NT2/D1 (cell line): ENCODE results near the gene ANKZF1.
"Not testable (repeated sequence)": the region's sequence is repeated elsewhere in the genome, so short reads cannot be mapped to it uniquely, and the experiment has no call there.

ENCODE experiments used
- DNase-seq: peaks from one replicate; pipeline ENCODE4 v3.0.0-alpha.2; 2011; ENCODE audit warnings: low read depth, low spot score
- H3K27me3 ChIP-seq: 2 replicates; pipeline ENCODE4 v1.6.0; 2011; ENCODE audit warnings: mild to moderate bottlenecking; ENCODE audit not compliant: insufficient read length, insufficient read depth
- H3K36me3 ChIP-seq: 2 replicates; pipeline ENCODE4 v1.6.1; 2011; ENCODE audit warnings: mild to moderate bottlenecking, low read length, mixed read lengths; ENCODE audit not compliant: insufficient read depth, insufficient read length
- H3K4me1 ChIP-seq: 2 replicates; pipeline ENCODE4 v1.5.1; 2011; ENCODE audit not compliant: insufficient read depth, insufficient read length
- H3K4me3 ChIP-seq: 2 replicates; pipeline ENCODE4 v1.5.1; 2011; ENCODE audit warnings: low read depth; ENCODE audit not compliant: insufficient read length
- H3K9ac ChIP-seq: 2 replicates; pipeline ENCODE4 v1.6.0; 2011; ENCODE audit warnings: low read depth; ENCODE audit not compliant: insufficient read length
- H3K9me3 ChIP-seq: 2 replicates; pipeline ENCODE4 v1.5.1; 2011; ENCODE audit warnings: mild to moderate bottlenecking, low read length; ENCODE audit not compliant: insufficient read depth
- SUZ12 ChIP-seq: IDR thresholded peaks from 2 replicates; pipeline ENCODE4 v1.6.1; 2011; ENCODE audit not compliant: insufficient read length, insufficient read depth; ENCODE audit errors: extremely low read depth
- YY1 ChIP-seq: IDR thresholded peaks from 2 replicates; pipeline ENCODE4 v1.6.1; 2011; ENCODE audit not compliant: insufficient read length, insufficient read depth
- ZNF274 ChIP-seq: IDR thresholded peaks from 2 replicates; pipeline ENCODE4 v1.6.1; 2011; ENCODE audit warnings: mild to moderate bottlenecking, low read depth, low read length

Gene ANKZF1

GRCh38 chr2:219186754-219187456 is 42.7 kb upstream of the ANKZF1 start:
- Histone ChIP-seq H3K4me3 (no peak overlapping the region), H3K4me1 (no peaks in the 10 kb centered on the region), H3K9ac (no peak overlapping the region), H3K27me3 (no peaks in the 10 kb centered on the region), H3K9me3 (no peaks in the 10 kb centered on the region), H3K36me3 (peaks cover 26% of the 10 kb centered on the region)
- TF ChIP-seq YY1 (no peak), SUZ12 (no peak)
- DNase-seq, result no peak

GRCh38 chr2:219197388-219197787 is 32.2 kb upstream of the ANKZF1 start:
- H3K36me3 ChIP-seq, result no peaks in the 10 kb centered on the region
- peaks cover 6% of the 10 kb centered on the region; the same call in 1 of the 2 replicates for H3K9me3 ChIP-seq
- no peak overlapping the region for H3K4me3 ChIP-seq
- no peak for DNase-seq
- no peak overlapping the region for H3K9ac ChIP-seq
- TF ChIP-seq YY1 (no peak), ZNF274 (no peak), SUZ12 (no peak)
- peaks cover 3% of the 10 kb centered on the region for H3K4me1 ChIP-seq
- H3K27me3 ChIP-seq, result no peaks in the 10 kb centered on the region

- peaks cover 6% of the 10 kb centered on the region; the same call in 1 of the 2 replicates for H3K9me3 ChIP-seq
- peaks cover 3% of the 10 kb centered on the region for H3K4me1 ChIP-seq
- no peak for DNase-seq
- TF ChIP-seq ZNF274 (no peak), SUZ12 (no peak), YY1 (no peak)
- H3K36me3 ChIP-seq, result no peaks in the 10 kb centered on the region
- no peak overlapping the region for H3K9ac ChIP-seq
- no peaks in the 10 kb centered on the region for H3K27me3 ChIP-seq
- H3K4me3 ChIP-seq, result no peak overlapping the region
These were observed 30.6 kb upstream of the ANKZF1 start for GRCh38 chr2:219198974-219199373.

GRCh38 chr2:219199470-219200211 is 30.0 kb upstream of the ANKZF1 start:
- peaks cover 3% of the 10 kb centered on the region for H3K4me1 ChIP-seq
- H3K9ac ChIP-seq, result no peak overlapping the region
- H3K4me3 ChIP-seq, result no peak overlapping the region
- no peaks in the 10 kb centered on the region for H3K36me3 ChIP-seq
- DNase-seq, result no peak
- H3K9me3 ChIP-seq, result peaks cover 11% of the 10 kb centered on the region; the same call in 1 of the 2 replicates
- TF ChIP-seq SUZ12 (no peak), ZNF274 (no peak), YY1 (no peak)
- no peaks in the 10 kb centered on the region for H3K27me3 ChIP-seq

GRCh38 chr2:219200502-219201326 is 28.9 kb upstream of the ANKZF1 start:
- not testable (repeated sequence) for H3K4me3 ChIP-seq, H3K9ac ChIP-seq, DNase-seq

GRCh38 chr2:219201331-219201730 is 28.3 kb upstream of the ANKZF1 start:
- H3K4me3 ChIP-seq, H3K9ac ChIP-seq, H3K36me3 ChIP-seq, DNase-seq, H3K27me3 ChIP-seq, H3K4me1 ChIP-seq: not testable (repeated sequence)
- peaks cover 15% of the 10 kb centered on the region; the same call in 1 of the 2 replicates for H3K9me3 ChIP-seq

More at GRCh38 chr2:219200502-219201326, 28.9 kb upstream of the ANKZF1 start:
- H3K4me1 ChIP-seq, H3K36me3 ChIP-seq, H3K27me3 ChIP-seq: not testable (repeated sequence)
- H3K9me3 ChIP-seq, result peaks cover 15% of the 10 kb centered on the region; the same call in 1 of the 2 replicates
